Trophoblast cell (in vitro differentiated cells and primary cell): ENCODE data around the gene CDKAL1.

Experiments
- DNase-seq, 2 donors: peaks; one replicate each; pipeline ENCODE4 v3.0.0-alpha.2; 2016
- H2AFZ ChIP-seq: 2 replicates; pipeline ENCODE4 v1.6.1; 2013; ENCODE audit warnings: low read length, moderate library complexity, mild to moderate bottlenecking; ENCODE audit not compliant: insufficient read depth, poor library complexity
- H2AK5ac ChIP-seq: 2 replicates; pipeline ENCODE4 v1.6.1; 2013; ENCODE audit warnings: mild to moderate bottlenecking, low read length
- H2BK120ac ChIP-seq: 2 replicates; pipeline ENCODE4 v1.6.1; 2013; ENCODE audit warnings: low read length, mild to moderate bottlenecking, moderate library complexity; ENCODE audit not compliant: insufficient read depth, poor library complexity
- H2BK12ac ChIP-seq: 2 replicates; pipeline ENCODE4 v1.6.1; 2013; ENCODE audit warnings: mild to moderate bottlenecking, low read length, moderate library complexity
- H2BK5ac ChIP-seq: 2 replicates; pipeline ENCODE4 v1.6.1; 2013; ENCODE audit warnings: low read length, low read depth, moderate library complexity, mild to moderate bottlenecking; ENCODE audit not compliant: poor library complexity
- H3K14ac ChIP-seq: 2 replicates; pipeline ENCODE4 v1.6.1; 2013; ENCODE audit warnings: mild to moderate bottlenecking, low read length
- H3K18ac ChIP-seq: 2 replicates; pipeline ENCODE4 v1.6.1; 2013; ENCODE audit warnings: mild to moderate bottlenecking, low read length
- H3K23ac ChIP-seq: 2 replicates; pipeline ENCODE4 v1.6.1; 2013; ENCODE audit warnings: low read length
- H3K27ac ChIP-seq: 2 replicates; pipeline ENCODE4 v1.5.1; 2013; ENCODE audit warnings: low read depth, mild to moderate bottlenecking, inconsistent platforms, low read length, moderate library complexity
- H3K27me3 ChIP-seq: 2 replicates; pipeline ENCODE4 v1.6.1; 2013; ENCODE audit warnings: inconsistent platforms, mild to moderate bottlenecking, low read length, moderate library complexity; ENCODE audit not compliant: insufficient read depth
- H3K36me3 ChIP-seq, 2 experiments: 1 replicate in 1 of 2; 2 replicates in 1 of 2; pipeline ENCODE4 v1.6.1; 2013; ENCODE audit warnings: low read length in 2 of 2, mild to moderate bottlenecking in 2 of 2, moderate library complexity in 1 of 2; ENCODE audit not compliant: insufficient read depth in 2 of 2, control insufficient read depth in 1 of 2
- H3K4ac ChIP-seq: 2 replicates; pipeline ENCODE4 v1.6.1; 2013; ENCODE audit warnings: low read depth, mild to moderate bottlenecking, low read length, moderate library complexity
- H3K4me1 ChIP-seq, 2 experiments: 1 replicate in 1 of 2; 2 replicates in 1 of 2; pipeline ENCODE4 v1.6.1; 2013; ENCODE audit warnings: low read length in 2 of 2, mild to moderate bottlenecking in 2 of 2, moderate library complexity in 1 of 2; ENCODE audit not compliant: insufficient read depth in 2 of 2, control insufficient read depth in 1 of 2
- H3K4me2 ChIP-seq: 2 replicates; pipeline ENCODE4 v1.6.1; 2013; ENCODE audit warnings: inconsistent platforms, mild to moderate bottlenecking, low read length, moderate library complexity
- H3K4me3 ChIP-seq: 2 replicates; pipeline ENCODE4 v1.5.1; 2013; ENCODE audit warnings: mild to moderate bottlenecking, low read depth, low read length, inconsistent platforms
- H3K79me1 ChIP-seq: one replicate; pipeline ENCODE4 v1.6.1; 2013; ENCODE audit warnings: low read length
- H3K79me2 ChIP-seq: 2 replicates; pipeline ENCODE4 v1.6.1; 2013; ENCODE audit warnings: low read length, mild to moderate bottlenecking; ENCODE audit not compliant: control insufficient read depth, insufficient read depth, poor library complexity
- H3K9ac ChIP-seq: 2 replicates; pipeline ENCODE4 v1.6.1; 2013; ENCODE audit warnings: mild to moderate bottlenecking, low read length
- H3K9me3 ChIP-seq: 2 replicates; pipeline ENCODE4 v1.6.1; 2013; ENCODE audit warnings: low read depth, mild to moderate bottlenecking, control low read depth, inconsistent platforms, low read length; ENCODE audit not compliant: insufficient read depth
- H4K12ac ChIP-seq: 2 replicates; pipeline ENCODE4 v1.6.1; 2013; ENCODE audit warnings: low read depth, mild to moderate bottlenecking, low read length, moderate library complexity
- H4K8ac ChIP-seq: 2 replicates; pipeline ENCODE4 v1.6.1; 2013; ENCODE audit warnings: low read depth, mild to moderate bottlenecking, low read length, moderate library complexity
- H4K91ac ChIP-seq: one replicate; pipeline ENCODE4 v1.6.1; 2013; ENCODE audit warnings: low read depth, mild to moderate bottlenecking, low read length, moderate library complexity
- WGBS: extraction: QIAGEN DNeasy Blood & Tissue Kit; methylation state at CpG from one replicate; pipeline ENCODE4 v1.1.7; 2013; ENCODE audit warnings: missing lambda C conversion rate; ENCODE audit not compliant: insufficient read length, insufficient coverage; ENCODE audit errors: extremely low coverage; 5-methylcytosine and 5-hydroxymethylcytosine counted together

The CDKAL1 gene

GRCh38 chr6:20691185-20691584 lies 156.9 kb downstream of the CDKAL1 start:
- H3K9ac ChIP-seq: no peak overlapping the region
- no peak overlapping the region for H2AFZ ChIP-seq
- peak overlapping the region; percentile 18 for H2BK12ac ChIP-seq
- peaks cover 3 to 4% of the 10 kb centered on the region in 2 experiments for H3K4me1 ChIP-seq
- DNase-seq: no peak
- no peak overlapping the region for H3K23ac ChIP-seq
- H3K18ac ChIP-seq: no peak overlapping the region
- no peaks in the 10 kb centered on the region for H3K79me2 ChIP-seq
- H2AK5ac ChIP-seq: no peak overlapping the region
- H2BK120ac ChIP-seq: no peak overlapping the region
- no peaks in the 10 kb centered on the region for H3K27me3 ChIP-seq
- H3K27ac ChIP-seq: no peak overlapping the region
- no peak overlapping the region for H4K12ac ChIP-seq
- H4K91ac ChIP-seq: no peak overlapping the region
- no peaks in the 10 kb centered on the region for H3K9me3 ChIP-seq
- no peak overlapping the region for H3K4ac ChIP-seq
- no peak overlapping the region for H2BK5ac ChIP-seq
- no peak overlapping the region for H4K8ac ChIP-seq
- no peak overlapping the region for H3K14ac ChIP-seq
- no peaks in the 10 kb centered on the region for H3K36me3 ChIP-seq
- H3K4me3 ChIP-seq: no peak overlapping the region
- no peak overlapping the region for H3K4me2 ChIP-seq
- no CpG with 5 or more reads among the region's 5 CpGs for WGBS
- no peaks in the 10 kb centered on the region for H3K79me1 ChIP-seq

GRCh38 chr6:20692023-20692422 lies 157.8 kb downstream of the CDKAL1 start:
- H4K12ac ChIP-seq: no peak overlapping the region
- no peak overlapping the region for H3K27ac ChIP-seq
- no peak overlapping the region for H3K4me3 ChIP-seq
- no peak overlapping the region for H3K4ac ChIP-seq
- no peak overlapping the region for H2BK12ac ChIP-seq
- H3K79me1 ChIP-seq: no peaks in the 10 kb centered on the region
- no peaks in the 10 kb centered on the region for H3K27me3 ChIP-seq
- H3K4me1 ChIP-seq: peaks cover 3 to 4% of the 10 kb centered on the region in 2 experiments
- no peak overlapping the region for H3K14ac ChIP-seq
- no peak overlapping the region for H4K91ac ChIP-seq
- no peak overlapping the region for H3K9ac ChIP-seq
- no peak overlapping the region for H2AK5ac ChIP-seq
- no peaks in the 10 kb centered on the region for H3K9me3 ChIP-seq
- no peak overlapping the region for H2BK5ac ChIP-seq
- H2BK120ac ChIP-seq: no peak overlapping the region
- no peak for DNase-seq
- no peak overlapping the region for H3K4me2 ChIP-seq
- H2AFZ ChIP-seq: no peak overlapping the region
- H3K36me3 ChIP-seq: no peaks in the 10 kb centered on the region
- H3K23ac ChIP-seq: no peak overlapping the region
- no peaks in the 10 kb centered on the region for H3K79me2 ChIP-seq
- no peak overlapping the region for H3K18ac ChIP-seq
- no peak overlapping the region for H4K8ac ChIP-seq

- no peak for DNase-seq
- H3K79me2 ChIP-seq: no peaks in the 10 kb centered on the region
Measured at GRCh38 chr6:20693466-20694063, 159.3 kb downstream of the CDKAL1 start.

GRCh38 chr6:20696676-20697075 lies 162.4 kb downstream of the CDKAL1 start:
- H3K4me2 ChIP-seq: no peak overlapping the region
- no peaks in the 10 kb centered on the region for H3K9me3 ChIP-seq
- H3K79me1 ChIP-seq: no peaks in the 10 kb centered on the region
- H3K4me3 ChIP-seq: no peak overlapping the region
- no peak overlapping the region for H2AK5ac ChIP-seq
- H3K36me3 ChIP-seq: no peaks in the 10 kb centered on the region
- H4K91ac ChIP-seq: no peak overlapping the region
- H3K18ac ChIP-seq: no peak overlapping the region
- H3K9ac ChIP-seq: no peak overlapping the region
- peak; percentile 33 to 88 for DNase-seq
- H3K79me2 ChIP-seq: no peaks in the 10 kb centered on the region
- no peak overlapping the region for H3K27ac ChIP-seq
- no peak overlapping the region for H3K23ac ChIP-seq
- H3K4me1 ChIP-seq: peaks cover 0 to 2% of the 10 kb centered on the region in 2 experiments
- H2BK120ac ChIP-seq: no peak overlapping the region
- no peak overlapping the region for H3K14ac ChIP-seq
- H3K27me3 ChIP-seq: no peaks in the 10 kb centered on the region
- no peak overlapping the region for H3K4ac ChIP-seq
- WGBS: no CpG with 5 or more reads among the region's 3 CpGs
- H2BK5ac ChIP-seq: no peak overlapping the region
- no peak overlapping the region for H4K8ac ChIP-seq
- no peak overlapping the region for H2BK12ac ChIP-seq
- no peak overlapping the region for H4K12ac ChIP-seq
- no peak overlapping the region for H2AFZ ChIP-seq

More at GRCh38 chr6:20693466-20694063, 159.3 kb downstream of the CDKAL1 start:
- Histone ChIP-seq H2AK5ac (no peak overlapping the region), H2BK12ac (peak overlapping the region; percentile 17), H3K23ac (no peak overlapping the region), H3K36me3 (no peaks in the 10 kb centered on the region), H3K4me2 (no peak overlapping the region), H3K27me3 (no peaks in the 10 kb centered on the region), H3K4ac (no peak overlapping the region), H3K79me1 (no peaks in the 10 kb centered on the region), H3K9ac (no peak overlapping the region), H4K8ac (no peak overlapping the region), H4K91ac (no peak overlapping the region), H2BK120ac (no peak overlapping the region), H4K12ac (no peak overlapping the region), H3K9me3 (no peaks in the 10 kb centered on the region), H3K18ac (no peak overlapping the region), H3K14ac (no peak overlapping the region), H3K4me3 (no peak overlapping the region), H2AFZ (no peak overlapping the region), H3K27ac (no peak overlapping the region), H2BK5ac (no peak overlapping the region), H3K4me1 (peaks cover 3 to 6% of the 10 kb centered on the region in 2 experiments)
- WGBS: no CpG with 5 or more reads among the region's 4 CpGs
